ENCODE data around the gene MXD4.
A peak's percentile ranks its signal among the peaks of the same experiment; 100 is the strongest.

Gene MXD4

DNA sequence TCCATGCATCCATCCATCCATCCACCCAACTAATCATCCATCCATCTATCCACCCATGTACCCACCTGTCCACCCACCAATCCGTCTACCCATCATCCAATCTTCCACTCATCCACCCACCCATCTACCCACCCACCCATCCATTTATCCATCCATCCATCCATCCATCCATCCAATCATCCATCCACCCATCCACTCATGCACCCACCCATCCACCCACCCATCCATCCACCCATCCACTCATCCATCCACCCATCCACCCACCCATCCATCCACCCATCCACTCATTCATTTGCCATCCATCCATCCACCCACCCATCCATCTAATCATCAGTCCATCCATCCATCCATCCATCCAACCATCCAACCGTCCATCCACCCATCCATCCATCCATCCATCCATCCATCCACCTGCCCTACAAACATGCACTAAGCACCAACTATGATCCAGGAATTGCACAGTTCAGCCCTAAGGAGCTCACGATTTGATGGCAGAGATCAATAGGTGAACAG lies 21.3 kb upstream of the MXD4 start:
- TF ChIP-seq, protein P1, sequence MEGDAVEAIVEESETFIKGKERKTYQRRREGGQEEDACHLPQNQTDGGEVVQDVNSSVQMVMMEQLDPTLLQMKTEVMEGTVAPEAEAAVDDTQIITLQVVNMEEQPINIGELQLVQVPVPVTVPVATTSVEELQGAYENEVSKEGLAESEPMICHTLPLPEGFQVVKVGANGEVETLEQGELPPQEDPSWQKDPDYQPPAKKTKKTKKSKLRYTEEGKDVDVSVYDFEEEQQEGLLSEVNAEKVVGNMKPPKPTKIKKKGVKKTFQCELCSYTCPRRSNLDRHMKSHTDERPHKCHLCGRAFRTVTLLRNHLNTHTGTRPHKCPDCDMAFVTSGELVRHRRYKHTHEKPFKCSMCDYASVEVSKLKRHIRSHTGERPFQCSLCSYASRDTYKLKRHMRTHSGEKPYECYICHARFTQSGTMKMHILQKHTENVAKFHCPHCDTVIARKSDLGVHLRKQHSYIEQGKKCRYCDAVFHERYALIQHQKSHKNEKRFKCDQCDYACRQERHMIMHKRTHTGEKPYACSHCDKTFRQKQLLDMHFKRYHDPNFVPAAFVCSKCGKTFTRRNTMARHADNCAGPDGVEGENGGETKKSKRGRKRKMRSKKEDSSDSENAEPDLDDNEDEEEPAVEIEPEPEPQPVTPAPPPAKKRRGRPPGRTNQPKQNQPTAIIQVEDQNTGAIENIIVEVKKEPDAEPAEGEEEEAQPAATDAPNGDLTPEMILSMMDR (IDR thresholded peaks at IDR 0.05; ENCODE audit: low read depth, low read length, missing control alignments), result no peak
- H3K4me3 ChIP-seq (ENCODE audit: low read depth, low read length), result no peak overlapping the region
- DNase-seq, result no peak
- in situ Hi-C loops (cut with HindIII; ENCODE audit: low pct_ligation_motif_present, low sequenced_read_pairs), result no loop called here
- H3K27ac ChIP-seq, result no peak overlapping the region
- H3K36me3 ChIP-seq (replicated peaks), result no peaks in the 10 kb centered on the region
- no peaks in the 10 kb centered on the region for H3K27me3 ChIP-seq (replicated peaks)

- no peak for DNase-seq
- in situ Hi-C loops (cut with HindIII; ENCODE audit: low pct_ligation_motif_present, low sequenced_read_pairs), result no loop called here
- no peak overlapping the region for H3K27ac ChIP-seq
These were observed 19.9 kb upstream of the MXD4 start for GRCh38 chr4:2281575-2282343.

DNA sequence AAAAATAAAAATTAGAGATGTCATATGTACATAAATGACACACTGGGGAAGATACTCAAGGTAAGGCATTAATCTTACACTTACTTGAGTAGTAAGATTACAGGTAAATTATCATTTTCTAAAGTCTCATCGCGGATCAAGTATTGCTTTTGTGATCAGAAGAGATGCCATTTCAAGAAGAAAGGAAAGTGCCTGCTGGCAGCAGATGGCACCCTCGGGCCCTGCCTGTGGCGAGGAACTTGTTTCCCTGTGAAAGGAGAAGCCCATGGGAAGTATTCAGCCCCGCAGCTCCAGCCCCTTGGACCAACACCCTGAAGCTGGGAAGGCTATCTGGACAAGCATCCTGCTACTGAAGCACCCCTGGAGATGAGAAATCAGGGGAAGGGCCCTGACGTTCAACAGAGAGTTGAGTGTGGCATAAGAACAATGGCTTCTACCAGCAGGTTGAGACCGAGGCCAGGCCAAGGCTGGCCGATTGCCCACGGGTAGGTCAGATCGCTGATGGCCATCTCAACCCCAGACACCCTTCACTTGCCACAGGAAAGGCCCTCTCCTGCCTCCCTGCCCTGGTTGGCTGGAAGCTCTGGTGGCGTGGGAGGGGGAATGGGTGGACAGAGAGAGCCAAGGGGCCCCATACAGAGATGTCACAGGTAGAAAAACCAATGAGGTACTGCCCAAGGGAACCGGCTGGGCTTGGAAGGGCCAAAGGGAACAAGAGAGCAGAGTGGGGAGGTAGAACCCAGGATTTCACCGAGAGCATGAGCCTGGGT lies 18.8 kb upstream of the MXD4 start:
- in situ Hi-C loops (cut with HindIII; ENCODE audit: low pct_ligation_motif_present, low sequenced_read_pairs), result no loop called here
- Histone ChIP-seq H3K36me3 (replicated peaks) (no peaks in the 10 kb centered on the region), H3K4me3 (ENCODE audit: low read depth, low read length) (no peak overlapping the region), H3K27ac (no peak overlapping the region), H3K27me3 (replicated peaks) (no peaks in the 10 kb centered on the region)
- DNase-seq, result no peak
- TF ChIP-seq, protein P1 (IDR thresholded peaks at IDR 0.05; ENCODE audit: low read depth, low read length, missing control alignments), result peak; percentile 28

More at GRCh38 chr4:2281575-2282343, 19.9 kb upstream of the MXD4 start:
- H3K36me3 ChIP-seq (replicated peaks), result no peaks in the 10 kb centered on the region
- no peaks in the 10 kb centered on the region for H3K27me3 ChIP-seq (replicated peaks)
- TF ChIP-seq, protein P1 (IDR thresholded peaks at IDR 0.05; ENCODE audit: low read depth, low read length, missing control alignments), result peak; percentile 35
- H3K4me3 ChIP-seq (ENCODE audit: low read depth, low read length), result no peak overlapping the region

- no peak for DNase-seq
- TF ChIP-seq, protein P1 (IDR thresholded peaks at IDR 0.05; ENCODE audit: low read depth, low read length, missing control alignments), result no peak
- in situ Hi-C loops (cut with HindIII; ENCODE audit: low pct_ligation_motif_present, low sequenced_read_pairs), result no loop called here
- H3K4me3 ChIP-seq (ENCODE audit: low read depth, low read length), result no peak overlapping the region
- H3K27ac ChIP-seq, result no peak overlapping the region
- no peaks in the 10 kb centered on the region for H3K36me3 ChIP-seq (replicated peaks)
- no peaks in the 10 kb centered on the region for H3K27me3 ChIP-seq (replicated peaks)
These were observed 16.0 kb upstream of the MXD4 start for GRCh38 chr4:2277956-2278355.

GRCh38 chr4:2276581-2277325 lies 14.8 kb upstream of the MXD4 start:
- DNase-seq, result no peak
- in situ Hi-C loops (cut with HindIII; ENCODE audit: low pct_ligation_motif_present, low sequenced_read_pairs), result no loop called here

More at GRCh38 chr4:2276581-2277325, 14.8 kb upstream of the MXD4 start:
- H3K36me3 ChIP-seq (replicated peaks), result no peaks in the 10 kb centered on the region
- TF ChIP-seq, protein P1 (IDR thresholded peaks at IDR 0.05; ENCODE audit: low read depth, low read length, missing control alignments), result no peak
- no peaks in the 10 kb centered on the region for H3K27me3 ChIP-seq (replicated peaks)
- H3K27ac ChIP-seq, result no peak overlapping the region
- no peak overlapping the region for H3K4me3 ChIP-seq (ENCODE audit: low read depth, low read length)

Data from brain microvascular endothelial cell (primary cell).